HG03060 (cell line): ENCODE data around the gene TBXAS1.

Experiments used
- ATAC-seq: cut with Tn5 transposase; IDR thresholded peaks from one replicate; pipeline ENCODE4 v1.9.1; 2021; ENCODE audit warnings: low read depth, moderate number of reproducible peaks; ENCODE audit not compliant: unreplicated experiment

Gene TBXAS1

DNA sequence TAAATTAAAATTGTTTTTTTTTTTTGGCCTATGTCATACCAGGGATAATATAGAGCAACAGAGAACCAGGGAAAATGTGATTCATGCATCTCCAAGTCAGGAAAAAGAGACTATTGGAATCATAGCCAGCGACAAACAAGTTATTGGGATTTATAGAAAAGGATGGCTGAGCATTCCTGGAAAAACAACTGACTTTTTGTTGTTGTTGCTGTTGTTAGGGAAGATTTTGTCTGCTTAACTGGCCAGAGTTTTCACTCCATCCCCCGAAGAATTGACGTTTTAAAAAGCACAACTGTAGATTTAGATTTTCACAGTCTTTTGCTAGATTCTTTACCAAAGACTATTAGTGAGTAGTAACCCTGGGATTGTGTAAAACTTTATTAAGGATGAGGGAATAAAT lies 112.4 kb downstream of the TBXAS1 start:
- no peak for ATAC-seq

- no peak for ATAC-seq
These were observed 112.8 kb downstream of the TBXAS1 start for GRCh38 chr7:139941866-139942265.

- no peak for ATAC-seq
These were observed 113.6 kb downstream of the TBXAS1 start for GRCh38 chr7:139942636-139943035.

DNA sequence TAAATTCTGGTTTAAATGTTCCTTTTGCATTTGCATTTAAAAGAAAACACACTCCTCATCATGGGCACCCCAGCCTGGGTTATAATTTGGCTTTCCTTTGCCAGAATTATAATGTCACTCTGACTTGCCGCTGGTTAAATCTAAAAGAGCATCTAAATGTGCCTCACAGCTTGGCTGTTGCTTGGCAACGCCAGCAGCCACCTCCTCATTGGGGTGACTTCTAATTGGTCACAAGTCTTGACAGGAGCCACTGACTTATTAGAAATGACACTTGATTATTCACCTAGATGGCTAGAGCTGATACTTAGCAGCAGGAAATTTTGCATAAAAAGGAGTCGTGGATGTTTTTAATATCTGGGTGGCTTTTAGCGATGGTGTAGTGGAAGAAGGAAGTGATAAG lies 114.3 kb downstream of the TBXAS1 start:
- no peak for ATAC-seq

GRCh38 chr7:139944248-139944647 lies 115.2 kb downstream of the TBXAS1 start:
- ATAC-seq, result no peak

DNA sequence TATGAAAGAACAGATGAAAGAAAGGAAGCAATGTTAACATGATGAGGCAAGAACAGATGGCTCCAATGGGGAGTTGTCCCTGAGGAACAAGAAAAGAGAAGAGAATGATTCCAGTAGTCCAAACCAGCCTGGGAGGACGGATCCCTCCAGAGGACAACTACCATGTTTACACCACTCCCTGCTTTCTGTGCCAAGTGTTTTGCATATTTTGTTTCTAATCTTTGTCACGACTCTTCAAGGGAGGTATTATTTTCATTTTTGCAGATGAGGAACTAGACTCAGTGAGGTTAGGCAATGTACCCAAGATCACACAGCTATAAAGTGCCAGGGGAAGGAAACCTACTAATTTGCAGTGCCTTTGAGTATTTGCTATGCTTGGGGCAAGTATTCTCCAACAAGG lies 117.5 kb downstream of the TBXAS1 start:
- no peak for ATAC-seq

GRCh38 chr7:139947021-139947420 lies 118.0 kb downstream of the TBXAS1 start:
- no peak for ATAC-seq

DNA sequence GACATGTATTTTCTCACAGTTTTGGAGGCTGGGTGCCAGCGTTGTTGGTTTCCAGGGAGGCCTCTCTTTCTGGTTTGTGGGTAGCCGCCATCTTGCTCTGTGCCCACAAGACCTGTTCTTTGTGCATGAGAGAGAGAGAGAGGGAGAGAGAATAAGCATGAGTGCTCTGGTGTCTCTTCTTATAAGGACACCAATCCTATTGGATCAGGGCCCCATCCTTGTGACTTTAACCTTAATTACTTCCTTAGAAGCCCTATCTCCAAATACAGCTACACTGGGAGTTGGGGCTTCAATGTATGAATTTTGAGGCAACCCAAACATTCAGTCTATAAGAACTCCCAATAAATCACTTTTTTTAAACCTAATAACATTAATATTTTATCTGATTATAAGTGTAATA lies 119.1 kb downstream of the TBXAS1 start:
- ATAC-seq, result no peak

DNA sequence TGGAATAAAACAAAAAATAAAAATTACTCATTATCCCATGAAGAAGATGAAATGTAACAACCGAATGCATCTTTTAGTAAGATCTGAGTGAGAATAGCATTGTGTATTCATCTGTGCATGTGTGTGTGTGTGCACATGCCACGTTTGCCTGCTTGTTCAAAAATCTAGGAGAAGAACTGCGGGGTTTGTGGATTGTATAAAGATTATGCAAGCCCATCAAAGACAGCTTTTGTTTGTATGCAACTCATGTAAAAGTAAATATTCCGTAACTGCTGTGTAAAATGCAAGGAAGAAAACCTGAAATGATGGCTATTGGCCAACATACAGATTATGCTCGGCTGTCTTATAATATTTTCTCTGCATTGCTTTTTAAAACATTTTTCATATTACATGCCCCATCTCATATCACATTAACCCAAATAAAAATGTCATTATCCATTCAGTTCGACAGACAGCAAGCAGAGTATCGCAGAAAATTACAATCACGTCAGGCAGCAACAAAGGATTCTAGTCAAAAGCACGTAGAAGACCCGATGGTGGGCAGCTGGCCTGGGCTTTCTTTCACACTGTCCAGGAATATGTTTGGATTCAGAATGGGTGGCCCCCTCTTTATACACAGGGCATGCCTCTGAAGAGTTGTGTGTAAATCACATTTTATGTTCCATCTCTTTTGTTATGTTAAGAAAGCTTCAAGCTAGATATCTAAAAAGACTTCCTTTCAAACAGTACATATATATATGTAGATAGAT lies 119.7 kb downstream of the TBXAS1 start:
- no peak for ATAC-seq

DNA sequence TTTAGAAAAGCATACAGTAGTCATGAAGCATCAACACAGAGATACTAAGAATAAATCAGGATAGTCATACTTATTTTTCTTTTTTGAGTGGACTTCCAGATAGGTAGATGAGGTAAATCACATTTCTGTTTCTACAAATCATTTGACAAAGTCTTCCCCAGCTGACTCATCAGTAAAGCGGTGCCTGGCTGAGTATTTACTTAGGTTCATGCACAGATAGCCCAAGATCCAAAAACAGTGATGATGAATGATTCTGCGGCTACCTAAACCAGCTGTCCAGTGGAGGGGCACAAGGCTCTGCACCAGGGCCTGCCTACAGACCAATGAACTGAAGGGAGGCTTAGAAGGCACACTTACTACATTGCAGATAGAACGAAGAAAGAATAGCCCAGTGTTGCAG lies 120.6 kb downstream of the TBXAS1 start:
- ATAC-seq, result no peak

DNA sequence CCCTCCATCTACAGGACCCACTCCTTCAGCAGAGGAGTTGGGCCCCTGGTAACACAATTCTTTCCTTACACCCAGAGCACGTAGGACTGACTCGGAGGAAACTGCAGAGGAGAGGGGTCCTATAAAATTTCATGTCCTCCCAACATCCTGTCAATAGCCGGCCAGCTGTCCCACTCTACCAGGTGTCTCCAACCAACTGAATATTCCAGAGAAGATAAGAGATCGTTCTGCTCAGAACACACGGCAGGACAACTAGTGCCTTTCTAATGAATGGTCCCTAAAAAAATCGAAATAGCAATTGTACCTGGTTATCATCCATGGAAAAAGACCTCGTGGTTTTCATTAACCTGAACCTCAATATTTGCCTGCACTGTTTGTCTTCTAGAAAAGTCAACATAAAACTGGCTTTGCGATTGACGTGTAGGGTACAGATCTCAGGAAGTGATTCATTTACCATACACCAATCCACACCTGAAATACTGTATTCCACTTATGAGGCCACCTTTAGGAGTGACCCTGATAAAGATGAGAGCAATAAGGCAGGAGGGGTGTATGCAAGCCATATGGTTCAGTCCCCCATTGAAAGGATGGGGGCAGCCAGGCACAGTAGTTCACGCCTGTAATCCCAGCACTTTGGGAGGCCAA lies 121.9 kb downstream of the TBXAS1 start:
- ATAC-seq, result no peak

- no peak for ATAC-seq
These were observed 124.2 kb downstream of the TBXAS1 start for GRCh38 chr7:139953229-139953628.

- ATAC-seq, result no peak
These were observed 126.2 kb downstream of the TBXAS1 start for GRCh38 chr7:139955109-139955820.

DNA sequence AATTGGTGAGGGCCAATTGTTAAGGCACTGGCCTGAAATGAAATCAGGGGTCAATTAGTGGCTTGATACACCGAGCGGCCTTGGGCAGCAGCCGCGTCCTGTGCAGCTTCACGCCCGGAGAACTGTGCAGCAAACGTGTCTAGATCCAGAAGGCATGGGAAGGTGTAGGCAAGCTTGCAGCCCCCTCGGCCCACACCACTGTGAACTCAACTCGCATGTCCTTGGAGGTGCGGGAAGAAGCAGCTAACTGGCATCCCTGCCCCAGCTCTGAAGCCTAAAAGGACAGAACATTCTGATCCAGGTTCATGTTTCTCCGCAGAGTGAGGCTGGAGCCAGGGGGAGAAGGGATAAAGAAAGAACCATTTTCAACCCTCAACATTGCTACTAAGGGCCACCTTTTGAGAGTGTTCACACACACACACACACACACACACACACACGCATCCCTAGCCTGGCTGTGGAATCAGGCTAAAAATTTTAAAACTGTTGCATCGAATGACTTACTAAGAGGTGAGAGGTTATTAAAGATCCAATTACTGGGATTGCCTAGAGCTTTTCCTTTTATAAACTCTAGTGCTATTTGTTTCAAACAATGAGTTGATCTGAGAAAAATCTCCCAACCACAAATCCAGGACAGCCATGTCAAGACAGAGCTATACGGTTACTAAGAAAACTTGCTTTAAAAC lies 129.7 kb downstream of the TBXAS1 start:
- no peak for ATAC-seq

- ATAC-seq, result no peak
These were observed 130.2 kb downstream of the TBXAS1 start for GRCh38 chr7:139959285-139959628.

DNA sequence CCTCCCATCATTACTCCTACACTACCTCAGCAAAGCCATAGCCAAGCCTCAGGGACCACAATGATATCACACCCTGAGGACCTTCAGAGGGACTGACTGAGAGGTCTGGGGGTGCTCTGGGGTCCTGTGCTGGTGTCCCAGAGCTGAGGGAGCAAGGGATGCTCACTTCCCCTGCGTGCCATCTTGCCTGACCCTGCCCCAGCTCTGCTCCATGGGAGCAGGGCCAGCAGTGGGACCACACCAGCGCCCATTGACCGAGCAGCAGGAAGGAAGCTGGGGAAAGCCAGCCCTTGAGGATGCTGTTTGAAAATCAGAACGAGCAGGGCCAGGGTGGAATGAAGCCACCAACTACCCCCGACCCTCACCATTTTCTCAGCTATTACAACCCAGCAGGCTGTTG lies 130.7 kb downstream of the TBXAS1 start:
- no peak for ATAC-seq

DNA sequence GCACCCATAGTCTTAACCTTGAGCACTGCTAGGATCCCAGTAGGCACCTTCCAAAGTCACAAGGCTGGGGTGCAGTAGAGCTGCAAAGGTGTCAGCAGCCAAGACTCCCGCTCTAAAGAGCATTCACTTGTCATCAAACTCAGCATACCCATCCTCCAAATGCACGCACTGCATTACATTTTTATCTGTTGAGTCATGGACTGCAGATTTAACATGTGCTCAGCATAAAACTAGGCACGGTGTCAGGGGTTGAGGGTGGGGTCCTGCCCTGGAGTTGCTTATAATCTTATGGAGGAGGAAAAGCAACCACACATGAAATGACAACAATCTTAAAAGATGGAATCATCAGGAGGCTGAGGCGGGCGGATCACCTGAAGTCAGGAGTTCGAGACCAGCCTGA lies 131.1 kb downstream of the TBXAS1 start:
- ATAC-seq, result no peak

DNA sequence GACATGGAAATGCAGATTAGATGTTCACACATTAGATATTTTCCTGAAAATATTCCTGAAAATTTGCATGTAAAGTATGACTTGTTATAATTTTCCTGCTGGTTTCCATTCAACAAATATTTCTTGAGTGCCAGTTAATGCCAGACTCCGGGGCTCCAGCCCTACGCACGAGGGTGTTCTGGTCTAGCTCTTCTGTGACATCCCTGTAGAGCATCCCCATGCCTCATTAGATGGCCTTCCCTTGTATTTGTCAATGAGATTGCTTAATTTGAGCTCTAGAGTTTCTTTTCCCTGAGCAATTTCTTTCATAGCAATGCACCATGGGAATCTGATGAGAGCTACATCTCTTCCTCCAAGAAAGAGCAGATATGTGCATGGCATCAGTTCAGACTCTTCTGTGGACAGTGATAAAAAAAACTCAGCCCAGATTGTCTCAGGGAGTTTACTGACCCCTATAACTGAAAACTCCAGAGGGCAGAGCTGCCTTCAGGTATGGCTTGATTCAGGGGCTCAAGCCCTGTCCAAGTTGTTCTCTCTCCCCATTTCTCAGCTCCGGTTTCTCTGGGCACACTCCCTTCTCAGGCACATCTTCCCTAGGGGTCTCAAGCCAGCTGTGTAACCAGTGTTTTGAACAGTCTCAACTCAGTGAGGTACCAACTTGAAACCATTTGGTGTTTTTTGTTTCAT lies 137.0 kb downstream of the TBXAS1 start:
- no peak for ATAC-seq

- no peak for ATAC-seq
These were observed 137.9 kb downstream of the TBXAS1 start for GRCh38 chr7:139966949-139967348.

DNA sequence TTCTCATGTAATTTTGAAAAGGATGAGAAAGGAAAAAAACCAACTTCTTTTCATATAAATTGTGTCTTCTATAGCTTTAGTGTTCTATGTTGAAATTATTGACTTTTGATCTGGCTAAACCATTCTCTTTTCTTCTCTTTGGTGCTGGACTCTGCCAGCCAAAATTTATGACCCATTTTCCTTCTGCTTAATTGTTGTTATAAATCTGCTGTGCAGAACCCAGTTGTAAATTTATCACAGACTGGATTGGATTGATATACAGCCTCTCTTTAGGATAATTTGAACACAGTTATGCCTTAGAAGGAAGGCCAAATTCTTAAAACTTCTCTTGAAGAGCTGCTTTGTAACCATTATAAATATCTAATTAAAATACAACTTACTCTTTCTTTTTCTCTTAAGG lies 139.9 kb downstream of the TBXAS1 start:
- no peak for ATAC-seq

GRCh38 chr7:139972029-139972428 lies 143.0 kb downstream of the TBXAS1 start:
- ATAC-seq, result no peak
